Bladder microvascular endothelial cell (primary cell): Measurements from ENCODE around the gene PDPN. TPM values are rescaled to one million over a fixed set of nuclear protein-coding genes. Genes with fewer than 3 reads are reported as not detected.

Experiments
- total RNA-seq: library from RNA; depleted of rRNA; stranded (reverse); fragments of >200 nt; gene quantifications from 2 replicates; pipeline ENCODE4 v1.2.3, GENCODE V29; 2014

Gene PDPN
- total RNA-seq: 0.49 and 155 TPM in 2 replicates

GRCh38 chr1:13583595-13583965, at the start of gene PDPN:
Gene PDPN, plus strand, starts transcription at chr1:13583832. Its CDS starts 202 bp downstream, at chr1:13584034.

Other genes starting within 250 kb of the PDPN start
- gene PRAMEF14, start 236.7 kb upstream of the PDPN start, total RNA-seq: not detected in 2 replicates
- not detected in 2 replicates for gene PRAMEF19, start 211.9 kb upstream of the PDPN start, total RNA-seq
- not detected in 2 replicates for gene PRAMEF17, start 194.2 kb upstream of the PDPN start, total RNA-seq
- gene PRAMEF20, start 173.4 kb upstream of the PDPN start, total RNA-seq: not detected in 2 replicates
- gene LRRC38, start 69.8 kb upstream of the PDPN start, total RNA-seq: 1.4 TPM in 1 of 2 replicates, not detected in the other
- gene PRDM2, start 116.4 kb downstream of the PDPN start, total RNA-seq: 6.5 and 17.5 TPM in 2 replicates